IPS DF 19.7 (cell line): Measurements from ENCODE around the gene PNLIPRP3.
"Not testable (repeated sequence)": the region's sequence is repeated elsewhere in the genome, so short reads cannot be mapped to it uniquely, and the experiment has no call there.

ENCODE experiments used
- DNase-seq: peaks from one replicate; pipeline ENCODE4 v3.0.0-alpha.2; 2013; ENCODE audit warnings: low read depth, low spot score

PNLIPRP3 gene

DNA sequence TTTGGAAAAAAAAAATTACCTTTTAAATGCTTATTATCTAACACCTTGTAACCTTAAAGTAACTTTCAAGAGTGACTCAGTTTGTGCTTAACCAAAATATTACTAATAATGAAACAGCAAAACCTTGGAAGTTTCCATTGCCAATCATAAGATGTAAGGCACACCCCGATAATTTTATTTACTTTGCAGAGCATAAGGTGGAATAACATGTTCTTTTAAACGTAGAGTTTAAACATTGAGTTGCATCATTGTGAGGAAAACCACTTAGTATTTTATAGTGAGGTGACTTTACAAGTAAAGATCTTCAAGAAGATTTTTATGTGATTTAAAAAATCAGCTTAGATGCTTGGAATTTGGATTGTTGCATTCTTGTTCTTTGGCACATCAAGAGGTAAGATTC lies at the start of gene PNLIPRP3:
Gene PNLIPRP3, plus strand, starts transcription at position 177 of the 400 bp plus-strand sequence. Its CDS starts 166 bp downstream, at position 343.
- no peak for DNase-seq

DNA sequence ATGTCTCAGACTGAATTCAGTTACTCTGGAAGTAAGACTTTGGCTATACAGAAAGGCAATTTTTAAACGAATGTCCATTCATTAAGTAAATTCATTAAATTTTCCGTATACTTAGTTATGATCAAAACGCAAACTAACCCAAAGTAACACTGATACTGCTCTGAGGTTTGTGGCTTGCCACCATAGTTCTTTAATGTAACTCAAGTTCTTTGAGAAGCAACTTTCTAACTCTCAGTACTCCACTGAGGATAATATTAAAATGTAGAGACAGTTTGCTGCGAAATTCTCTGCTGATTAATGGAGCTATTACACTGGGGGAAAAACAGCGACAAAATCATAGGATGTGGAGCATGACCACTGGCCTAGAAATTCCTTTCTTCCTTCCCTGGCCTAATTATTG lies 45.4 kb upstream of the PNLIPRP3 start:
- no peak for DNase-seq

DNA sequence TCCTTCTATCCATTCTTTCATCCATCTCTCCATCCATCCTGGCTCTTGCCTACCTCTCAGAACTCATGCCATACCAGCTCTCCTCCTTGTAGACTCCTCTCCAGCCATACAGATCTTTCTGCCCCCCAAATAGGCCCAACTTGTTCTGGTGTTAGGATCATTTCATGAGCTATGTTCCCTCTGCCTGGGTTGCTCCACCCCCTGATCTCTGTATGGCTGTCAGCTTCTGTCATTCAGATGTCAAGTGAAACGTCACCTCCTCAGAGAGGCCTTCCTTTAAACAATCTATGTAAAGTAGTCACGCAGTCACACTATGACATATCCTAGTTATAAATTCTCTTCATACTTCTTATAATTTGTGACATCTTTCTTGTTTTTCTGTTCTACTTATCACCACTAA lies 42.3 kb upstream of the PNLIPRP3 start:
- no peak for DNase-seq

GRCh38 chr10:116385994-116386809 lies 41.4 kb upstream of the PNLIPRP3 start:
- no peak for DNase-seq

- not testable (repeated sequence) for DNase-seq
Observed at GRCh38 chr10:116393246-116393831, 34.3 kb upstream of the PNLIPRP3 start.

DNA sequence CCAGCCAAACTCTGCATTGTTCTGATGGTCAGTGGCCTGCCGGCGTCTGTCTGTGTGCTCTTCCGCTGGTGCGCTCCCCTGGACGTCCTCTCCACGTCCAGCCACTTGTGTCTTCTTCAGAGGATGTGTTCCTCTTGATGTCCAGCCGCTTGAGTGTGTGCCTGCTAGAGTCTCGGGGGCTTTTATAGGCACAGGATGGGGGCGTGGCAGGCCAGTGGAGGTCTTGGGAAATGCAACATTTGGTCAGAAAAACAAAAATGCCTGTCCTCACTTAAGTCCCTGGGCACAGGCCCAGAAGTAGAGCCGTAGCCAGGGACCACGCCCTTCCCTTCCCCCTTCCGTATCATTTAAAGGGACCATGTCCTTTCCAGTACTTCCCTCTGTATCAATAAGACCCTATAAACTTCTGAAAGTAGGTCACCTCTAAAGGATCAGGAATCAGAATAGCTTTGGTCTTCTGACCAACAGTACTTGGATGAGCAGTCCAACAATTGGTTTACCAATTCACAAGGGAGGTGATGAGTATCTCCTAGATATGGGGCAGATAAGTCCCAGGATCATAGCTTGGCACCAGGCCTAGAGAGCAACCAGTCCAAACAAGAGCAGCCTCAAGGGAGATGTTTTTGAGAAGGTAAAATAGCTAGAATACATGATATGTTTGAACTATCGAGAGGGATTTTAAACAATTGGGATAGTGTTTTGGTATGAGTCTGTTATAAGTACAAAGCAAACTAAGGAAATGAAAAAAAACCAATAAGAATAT lies 32.2 kb upstream of the PNLIPRP3 start:
- no peak for DNase-seq

DNA sequence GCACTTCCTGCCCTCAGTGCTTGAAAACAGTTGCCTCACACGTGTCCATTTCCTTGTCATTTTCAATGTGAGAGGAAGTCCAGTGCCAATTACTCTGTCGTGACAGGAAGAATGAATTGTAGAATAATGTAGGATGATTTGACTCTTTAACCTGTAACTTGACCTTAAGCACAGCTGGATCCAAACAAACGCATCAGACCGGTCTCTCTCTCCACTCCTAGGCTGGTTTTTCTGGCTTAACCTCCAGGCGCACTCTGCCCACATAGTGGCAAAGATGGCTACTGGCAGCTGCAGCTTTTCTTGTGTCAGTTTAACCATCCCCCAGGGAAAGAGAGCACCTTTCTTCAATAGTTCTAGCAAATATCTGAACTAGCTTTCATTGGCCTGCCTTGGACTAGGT lies 29.4 kb upstream of the PNLIPRP3 start:
- no peak for DNase-seq

DNA sequence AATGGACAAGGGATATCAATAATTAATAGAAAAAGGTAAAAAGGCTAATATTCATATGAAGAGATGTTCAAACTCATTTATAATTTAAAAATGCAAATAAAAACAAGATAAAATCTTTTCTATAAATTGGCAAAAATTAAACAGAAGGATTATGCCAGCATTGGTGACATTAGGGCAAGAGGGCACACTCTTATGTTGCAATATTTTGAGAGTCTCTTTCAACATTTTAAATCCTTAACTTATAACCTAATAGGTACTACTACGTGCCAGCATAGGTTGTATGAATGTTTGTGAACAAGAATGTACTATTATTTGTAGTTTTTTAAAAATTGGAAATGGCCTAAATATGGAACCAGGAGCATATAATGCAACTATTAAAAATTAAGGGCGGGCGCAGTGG lies 24.8 kb upstream of the PNLIPRP3 start:
- no peak for DNase-seq

- DNase-seq = no peak
Observed at GRCh38 chr10:116403740-116404250, 23.9 kb upstream of the PNLIPRP3 start.

DNA sequence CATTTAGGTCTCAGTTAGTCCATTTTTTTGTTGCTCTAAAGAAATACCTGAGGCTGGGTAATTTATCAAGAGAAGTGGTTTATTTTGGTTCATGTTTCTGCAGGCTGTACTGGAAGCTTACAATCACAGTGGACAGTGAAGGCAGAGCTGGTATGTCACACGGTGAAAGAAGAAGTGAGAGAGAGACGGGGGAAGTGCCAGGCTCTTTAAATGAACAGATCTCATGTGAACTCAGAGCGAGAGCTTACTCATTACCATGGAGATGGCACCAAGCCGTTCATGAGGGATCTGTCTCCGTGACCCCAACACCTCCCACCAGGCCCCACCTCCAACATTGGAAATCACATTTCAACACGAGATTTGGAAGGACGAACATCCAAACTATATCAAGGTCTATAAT lies 18.9 kb upstream of the PNLIPRP3 start:
- no peak for DNase-seq

- no peak for DNase-seq
Observed at GRCh38 chr10:116410351-116410750, 17.3 kb upstream of the PNLIPRP3 start.

DNA sequence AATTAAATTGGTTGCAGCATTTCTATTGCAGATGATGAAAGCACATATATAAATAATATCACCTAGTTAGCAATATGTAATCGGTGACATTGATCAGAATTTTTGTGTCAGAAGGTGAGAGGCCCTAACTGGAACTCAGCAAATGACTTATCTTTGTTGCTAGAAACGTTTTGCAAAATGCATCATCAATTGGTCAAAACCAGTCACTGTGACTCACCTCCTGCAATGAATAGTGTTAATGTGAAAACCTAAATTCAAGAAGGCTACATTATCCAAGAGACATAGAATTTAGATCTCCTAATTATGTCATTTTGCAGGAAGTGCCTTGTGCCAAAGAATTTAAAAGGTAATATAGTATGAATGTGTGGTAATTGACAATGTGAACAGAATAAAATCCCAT lies 9.8 kb upstream of the PNLIPRP3 start:
- DNase-seq = no peak

- DNase-seq = no peak
Observed at GRCh38 chr10:116418389-116418788, 9.3 kb upstream of the PNLIPRP3 start.

- no peak for DNase-seq
Observed at GRCh38 chr10:116421815-116422214, 5.8 kb upstream of the PNLIPRP3 start.

GRCh38 chr10:116429288-116429977 lies 1.8 kb downstream of the PNLIPRP3 start:
- no peak for DNase-seq

GRCh38 chr10:116430288-116430687 lies 2.6 kb downstream of the PNLIPRP3 start:
- no peak for DNase-seq

- DNase-seq = no peak
Observed at GRCh38 chr10:116431598-116431997, 4.0 kb downstream of the PNLIPRP3 start.

GRCh38 chr10:116437076-116437692 lies 9.5 kb downstream of the PNLIPRP3 start:
- no peak for DNase-seq

- DNase-seq = no peak
Observed at GRCh38 chr10:116440330-116441030, 12.8 kb downstream of the PNLIPRP3 start.

GRCh38 chr10:116444527-116445142 lies 17.0 kb downstream of the PNLIPRP3 start:
- DNase-seq = peak; percentile 25
